Measurements from ENCODE around the gene SLCO3A1.

The SLCO3A1 gene

GRCh38 chr15:91887321-91887720 is 33.8 kb downstream of the SLCO3A1 start:
- no peak overlapping the region for H3K4me2 ChIP-seq (ENCODE audit: low read length)
- no peaks in the 10 kb centered on the region for H3K9me3 ChIP-seq (ENCODE audit: control insufficient read depth, low read length)
- no peak overlapping the region for H3K4me3 ChIP-seq (ENCODE audit: low read depth, low read length)
- H3K36me3 ChIP-seq (ENCODE audit: control insufficient read depth, insufficient read depth, low read length), result no peaks in the 10 kb centered on the region
- TF ChIP-seq CTCF (IDR thresholded peaks at IDR 0.05), result no peak
- peaks cover 8% of the 10 kb centered on the region for H3K79me2 ChIP-seq
- H3K27ac ChIP-seq, result no peak overlapping the region
- H3K9ac ChIP-seq, result no peak overlapping the region
- peaks cover 18% of the 10 kb centered on the region for H3K4me1 ChIP-seq
- no peaks in the 10 kb centered on the region for H3K27me3 ChIP-seq (ENCODE audit: control insufficient read depth, insufficient read depth, low read length)
- no peak overlapping the region for H2AFZ ChIP-seq

- TF ChIP-seq CTCF (IDR thresholded peaks at IDR 0.05), result no peak
- Histone ChIP-seq H3K9me3 (ENCODE audit: control insufficient read depth, low read length) (no peaks in the 10 kb centered on the region), H3K79me2 (peaks cover 8% of the 10 kb centered on the region), H3K9ac (no peak overlapping the region), H3K36me3 (ENCODE audit: control insufficient read depth, insufficient read depth, low read length) (no peaks in the 10 kb centered on the region), H2AFZ (no peak overlapping the region), H3K27ac (no peak overlapping the region), H3K4me2 (ENCODE audit: low read length) (no peak overlapping the region), H3K27me3 (ENCODE audit: control insufficient read depth, insufficient read depth, low read length) (no peaks in the 10 kb centered on the region), H3K4me3 (ENCODE audit: low read depth, low read length) (no peak overlapping the region), H3K4me1 (peaks cover 22% of the 10 kb centered on the region)
Measured at GRCh38 chr15:91887921-91888373, 34.4 kb downstream of the SLCO3A1 start.

GRCh38 chr15:91889111-91889815 is 35.8 kb downstream of the SLCO3A1 start:
- Histone ChIP-seq H3K79me2 (peaks cover 10% of the 10 kb centered on the region), H3K9ac (no peak overlapping the region), H3K27me3 (ENCODE audit: control insufficient read depth, insufficient read depth, low read length) (no peaks in the 10 kb centered on the region), H3K27ac (no peak overlapping the region), H3K4me2 (ENCODE audit: low read length) (no peak overlapping the region), H3K4me3 (ENCODE audit: low read depth, low read length) (no peak overlapping the region), H3K4me1 (peaks cover 24% of the 10 kb centered on the region), H3K9me3 (ENCODE audit: control insufficient read depth, low read length) (no peaks in the 10 kb centered on the region), H2AFZ (no peak overlapping the region), H3K36me3 (ENCODE audit: control insufficient read depth, insufficient read depth, low read length) (no peaks in the 10 kb centered on the region)
- TF ChIP-seq CTCF (IDR thresholded peaks at IDR 0.05), result no peak

- peaks cover 24% of the 10 kb centered on the region for H3K4me1 ChIP-seq
Measured at GRCh38 chr15:91890614-91891013, 37.1 kb downstream of the SLCO3A1 start.

More at GRCh38 chr15:91890614-91891013, 37.1 kb downstream of the SLCO3A1 start:
- Histone ChIP-seq H2AFZ (no peak overlapping the region), H3K4me3 (ENCODE audit: low read depth, low read length) (no peak overlapping the region), H3K27ac (no peak overlapping the region), H3K27me3 (ENCODE audit: control insufficient read depth, insufficient read depth, low read length) (no peaks in the 10 kb centered on the region), H3K9ac (no peak overlapping the region), H3K36me3 (ENCODE audit: control insufficient read depth, insufficient read depth, low read length) (no peaks in the 10 kb centered on the region), H3K79me2 (peaks cover 10% of the 10 kb centered on the region), H3K9me3 (ENCODE audit: control insufficient read depth, low read length) (no peaks in the 10 kb centered on the region), H3K4me2 (ENCODE audit: low read length) (no peak overlapping the region)
- no peak for TF ChIP-seq CTCF (IDR thresholded peaks at IDR 0.05)
